Measurements from ENCODE around the gene DGAT2L6. TPM values are rescaled to one million over a fixed set of nuclear protein-coding genes. Genes with fewer than 3 reads are reported as not detected.

Gene DGAT2L6
- total RNA-seq, 1 experiment from 2014 or later, result not detected

DNA sequence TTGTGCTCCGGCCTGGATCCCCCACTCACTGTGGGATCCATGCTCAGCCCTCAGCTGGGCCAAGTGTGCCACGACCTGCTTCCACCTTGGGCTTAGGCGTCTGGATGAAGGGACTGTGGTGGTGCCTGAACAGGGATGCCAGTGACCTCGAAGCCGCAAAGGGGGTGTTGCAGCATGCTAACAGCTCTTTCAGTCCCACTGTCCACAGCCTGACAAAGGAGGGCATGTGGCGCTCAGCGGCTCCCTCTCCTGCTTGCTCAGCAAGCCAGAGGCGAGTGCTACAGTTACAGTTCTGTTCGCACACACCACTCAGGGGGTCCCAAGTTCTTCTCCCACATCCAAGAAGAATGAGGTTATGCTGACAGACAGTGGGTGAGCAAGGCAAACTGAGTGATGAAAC, 49.2 kb upstream of the DGAT2L6 start:
- Mint-ChIP-seq H3K27ac (no peak overlapping the region), H3K27me3 (ENCODE audit: low read depth) (no peaks in the 10 kb centered on the region), H3K4me3 (0 out of 2 replicates have a peak overlapping the region, but pooled peaks have one; percentile 23), H3K36me3 (peaks cover 6% of the 10 kb centered on the region), H3K9me3 (peaks cover 11% of the 10 kb centered on the region), H3K4me1 (peaks cover 36% of the 10 kb centered on the region)
- POLR2A ChIA-PET, result no interaction called here
- TF ChIP-seq MAX (CRISPR knock-in tag; IDR thresholded peaks at IDR 0.05) (peak; percentile 48; the same call in 1 of the 2 replicates), ELF4 (CRISPR knock-in tag; IDR thresholded peaks at IDR 0.05; ENCODE audit: low read depth) (no peak), ZNF532 (CRISPR knock-in tag; IDR thresholded peaks at IDR 0.05; ENCODE audit: borderline replicate concordance) (no peak), GABPB1 (CRISPR knock-in tag; IDR thresholded peaks at IDR 0.05) (no peak), TCF7 (CRISPR knock-in tag; IDR thresholded peaks at IDR 0.05; ENCODE audit: low read depth) (no peak), SMAD3 (CRISPR knock-in tag; IDR thresholded peaks at IDR 0.05; ENCODE audit: borderline replicate concordance) (0 out of 2 replicates have a peak, but pooled peaks have one; percentile 34), ZNF121 (CRISPR knock-in tag; IDR thresholded peaks at IDR 0.05) (0 out of 2 replicates have a peak, but pooled peaks have one; percentile 28), SMAD4 (CRISPR knock-in tag; IDR thresholded peaks at IDR 0.05) (no peak), E2F1 (CRISPR knock-in tag; IDR thresholded peaks at IDR 0.05) (no peak), TP53 (CRISPR knock-in tag; IDR thresholded peaks at IDR 0.05) (no peak), ETV6 (CRISPR knock-in tag; IDR thresholded peaks at IDR 0.05) (0 out of 2 replicates have a peak, but pooled peaks have one; percentile 23), NFE2L1 (CRISPR knock-in tag; IDR thresholded peaks at IDR 0.05) (no peak), KAT7 (CRISPR knock-in tag; IDR thresholded peaks at IDR 0.05; ENCODE audit: borderline replicate concordance) (no peak), MXD4 (CRISPR knock-in tag; IDR thresholded peaks at IDR 0.05; ENCODE audit: borderline replicate concordance) (no peak)
- TF ChIP-seq, protein P1, sequence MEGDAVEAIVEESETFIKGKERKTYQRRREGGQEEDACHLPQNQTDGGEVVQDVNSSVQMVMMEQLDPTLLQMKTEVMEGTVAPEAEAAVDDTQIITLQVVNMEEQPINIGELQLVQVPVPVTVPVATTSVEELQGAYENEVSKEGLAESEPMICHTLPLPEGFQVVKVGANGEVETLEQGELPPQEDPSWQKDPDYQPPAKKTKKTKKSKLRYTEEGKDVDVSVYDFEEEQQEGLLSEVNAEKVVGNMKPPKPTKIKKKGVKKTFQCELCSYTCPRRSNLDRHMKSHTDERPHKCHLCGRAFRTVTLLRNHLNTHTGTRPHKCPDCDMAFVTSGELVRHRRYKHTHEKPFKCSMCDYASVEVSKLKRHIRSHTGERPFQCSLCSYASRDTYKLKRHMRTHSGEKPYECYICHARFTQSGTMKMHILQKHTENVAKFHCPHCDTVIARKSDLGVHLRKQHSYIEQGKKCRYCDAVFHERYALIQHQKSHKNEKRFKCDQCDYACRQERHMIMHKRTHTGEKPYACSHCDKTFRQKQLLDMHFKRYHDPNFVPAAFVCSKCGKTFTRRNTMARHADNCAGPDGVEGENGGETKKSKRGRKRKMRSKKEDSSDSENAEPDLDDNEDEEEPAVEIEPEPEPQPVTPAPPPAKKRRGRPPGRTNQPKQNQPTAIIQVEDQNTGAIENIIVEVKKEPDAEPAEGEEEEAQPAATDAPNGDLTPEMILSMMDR (IDR thresholded peaks at IDR 0.05), result no peak
- TF ChIP-seq, protein P2, sequence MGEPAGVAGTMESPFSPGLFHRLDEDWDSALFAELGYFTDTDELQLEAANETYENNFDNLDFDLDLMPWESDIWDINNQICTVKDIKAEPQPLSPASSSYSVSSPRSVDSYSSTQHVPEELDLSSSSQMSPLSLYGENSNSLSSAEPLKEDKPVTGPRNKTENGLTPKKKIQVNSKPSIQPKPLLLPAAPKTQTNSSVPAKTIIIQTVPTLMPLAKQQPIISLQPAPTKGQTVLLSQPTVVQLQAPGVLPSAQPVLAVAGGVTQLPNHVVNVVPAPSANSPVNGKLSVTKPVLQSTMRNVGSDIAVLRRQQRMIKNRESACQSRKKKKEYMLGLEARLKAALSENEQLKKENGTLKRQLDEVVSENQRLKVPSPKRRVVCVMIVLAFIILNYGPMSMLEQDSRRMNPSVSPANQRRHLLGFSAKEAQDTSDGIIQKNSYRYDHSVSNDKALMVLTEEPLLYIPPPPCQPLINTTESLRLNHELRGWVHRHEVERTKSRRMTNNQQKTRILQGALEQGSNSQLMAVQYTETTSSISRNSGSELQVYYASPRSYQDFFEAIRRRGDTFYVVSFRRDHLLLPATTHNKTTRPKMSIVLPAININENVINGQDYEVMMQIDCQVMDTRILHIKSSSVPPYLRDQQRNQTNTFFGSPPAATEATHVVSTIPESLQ (CRISPR knock-in tag; IDR thresholded peaks at IDR 0.05), result no peak
- DNase-seq (ENCODE audit: low spot score), result peak; percentile 19
- ATAC-seq, result peak; percentile 59
- CTCF ChIA-PET, result interaction anchor here (1.0 to 2.3 kb wide), 2 partner anchors 31 to 635 kb away, joined by 3 to 10 read pairs; no protein-coding TSS in a partner anchor

DNA sequence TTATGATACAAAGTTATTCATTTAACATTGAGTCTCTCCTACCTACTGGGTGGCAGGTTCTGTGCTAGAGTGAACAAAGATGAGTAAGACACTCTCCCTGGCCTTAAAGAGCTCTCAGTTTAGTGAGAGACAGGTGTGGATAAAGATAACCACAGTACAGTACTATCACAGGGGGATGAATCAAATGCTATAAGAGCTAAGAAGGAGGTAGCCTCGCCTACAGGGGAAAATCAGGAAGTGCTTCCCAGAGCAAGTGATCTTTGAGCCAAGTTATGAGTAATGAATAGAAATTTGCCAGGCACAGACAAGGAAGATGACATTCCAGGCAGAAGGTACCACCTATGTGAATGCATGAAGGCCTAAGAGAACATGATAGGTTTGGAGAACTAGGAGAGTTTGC, 47.5 kb upstream of the DGAT2L6 start:
- Mint-ChIP-seq H3K4me1 (peaks cover 38% of the 10 kb centered on the region), H3K27me3 (ENCODE audit: low read depth) (no peaks in the 10 kb centered on the region), H3K36me3 (peaks cover 2% of the 10 kb centered on the region; the same call in 1 of the 2 replicates), H3K4me3 (no peak overlapping the region; the same call in 1 of the 2 replicates), H3K27ac (peak overlapping the region; percentile 86), H3K9me3 (no peaks in the 10 kb centered on the region)
- ATAC-seq (no peak), DNase-seq (ENCODE audit: low spot score) (no peak)
- ChIA-PET CTCF (interaction anchor here (1.0 to 1.3 kb wide), 2 partner anchors 32 to 96 kb away, joined by 4 to 6 read pairs; no protein-coding TSS in a partner anchor), POLR2A (no interaction called here)
- TF ChIP-seq ARID4B (CRISPR knock-in tag; IDR thresholded peaks at IDR 0.05; ENCODE audit: borderline replicate concordance), result no peak
- TF ChIP-seq SP1 (CRISPR knock-in tag; conservative IDR thresholded peaks at IDR 0.05), result no peak
- TF ChIP-seq, protein P1 (IDR thresholded peaks at IDR 0.05), result no peak
- TF ChIP-seq TEAD1 (CRISPR knock-in tag; IDR thresholded peaks at IDR 0.05), result no peak

All from WTC11 (cell line).